Keratinocyte (primary cell): ENCODE measurements around the gene TIFAB. TPM values are rescaled to one million over a fixed set of nuclear protein-coding genes. Genes with fewer than 3 reads are reported as not detected.

ENCODE experiments used
- DNase-seq: peaks from one replicate; pipeline ENCODE4 v3.0.0-alpha.2; 2011; ENCODE audit warnings: low read depth, missing footprints, low spot score
- FAIRE-seq: peaks from 2 replicates; lab custom pipeline; 2011; peaks lifted over from hg19 to GRCh38; lab: Jason Lieb, UNC
- H2AFZ ChIP-seq: 2 replicates; pipeline ENCODE4 v1.6.0; 2012; ENCODE audit warnings: low read length, control low read depth, inconsistent platforms; ENCODE audit not compliant: control insufficient read depth
- H3K27ac ChIP-seq: 2 replicates; pipeline ENCODE4 v1.5.1; 2011; ENCODE audit warnings: low read length; ENCODE audit not compliant: control insufficient read depth, insufficient read depth
- H3K27me3 ChIP-seq: 3 replicates; pipeline ENCODE4 v1.6.0; 2011; ENCODE audit warnings: low read length; ENCODE audit not compliant: control insufficient read depth, insufficient read depth; ENCODE audit errors: extremely low read depth
- H3K36me3 ChIP-seq, 2 experiments: 2 replicates in 1 of 2; 3 replicates in 1 of 2; pipeline ENCODE4 v1.5.1; 2011; ENCODE audit warnings: low read length in 2 of 2, mild to moderate bottlenecking in 1 of 2; ENCODE audit not compliant: control insufficient read depth in 2 of 2, insufficient read depth in 2 of 2; ENCODE audit errors: extremely low read depth in 1 of 2
- H3K4me1 ChIP-seq: 3 replicates; pipeline ENCODE4 v1.5.1; 2011; ENCODE audit warnings: low read length; ENCODE audit not compliant: control insufficient read depth, insufficient read depth; ENCODE audit errors: extremely low read depth
- H3K4me2 ChIP-seq: 3 replicates; pipeline ENCODE4 v1.6.0; 2011; ENCODE audit warnings: low read depth, low read length; ENCODE audit not compliant: control insufficient read depth, insufficient read depth; ENCODE audit errors: extremely low read depth
- H3K4me3 ChIP-seq, 3 experiments: fragments of 200-600 bp in 1 of 3; sonication (generic) in 1 of 3; 2 replicates in 2 of 3; 3 replicates in 1 of 3; pipeline ENCODE4 v1.5.1; 2011 to 2016; ENCODE audit warnings: low read length in 3 of 3, mild to moderate bottlenecking in 3 of 3, control low read depth in 2 of 3, inconsistent platforms in 1 of 3, low read depth in 1 of 3, mixed read lengths in 1 of 3, mixed run types in 1 of 3, moderate library complexity in 1 of 3; ENCODE audit not compliant: control insufficient read depth in 2 of 3, insufficient read depth in 2 of 3; ENCODE audit errors: extremely low read depth in 1 of 3
- H3K79me2 ChIP-seq: 2 replicates; pipeline ENCODE4 v1.6.0; 2012; ENCODE audit warnings: low read length; ENCODE audit not compliant: control insufficient read depth, insufficient read depth
- H3K9ac ChIP-seq: 3 replicates; pipeline ENCODE4 v1.6.0; 2011; ENCODE audit warnings: low read length; ENCODE audit not compliant: control insufficient read depth, insufficient read depth; ENCODE audit errors: extremely low read depth
- H3K9me1 ChIP-seq: 3 replicates; pipeline ENCODE4 v1.6.0; 2011; ENCODE audit warnings: low read length; ENCODE audit not compliant: control insufficient read depth, insufficient read depth; ENCODE audit errors: extremely low read depth
- H3K9me3 ChIP-seq: 2 replicates; pipeline ENCODE4 v1.5.1; 2012; ENCODE audit warnings: low read depth, low read length; ENCODE audit not compliant: control insufficient read depth
- H4K20me1 ChIP-seq: 3 replicates; pipeline ENCODE4 v1.6.0; 2011; ENCODE audit warnings: low read length; ENCODE audit not compliant: control insufficient read depth, insufficient read depth; ENCODE audit errors: extremely low read depth
- CTCF ChIP-seq, 3 experiments: IDR thresholded peaks in 1 of 3; conservative IDR thresholded peaks in 1 of 3; optimal IDR thresholded peaks in 1 of 3; 2 replicates in 2 of 3; 3 replicates in 1 of 3; pipeline versions ENCODE3 to v1.5.1; 2011; ENCODE audit warnings: low read length in 3 of 3, mild to moderate bottlenecking in 3 of 3, moderate library complexity in 2 of 3, control low read depth in 1 of 3, inconsistent platforms in 1 of 3; ENCODE audit not compliant: insufficient read depth in 2 of 3; ENCODE audit errors: extremely low read depth in 1 of 3
- EZH2 ChIP-seq: IDR thresholded peaks from one replicate; pipeline ENCODE4 v1.6.1; 2012; ENCODE audit warnings: inconsistent platforms, mild to moderate bottlenecking, low read length, moderate library complexity
- dilution Hi-C: fragments of 300-500 bp; cut with MboI; formaldehyde crosslinking; loops from one replicate; pipeline ENCODE4 v1.7.0; 2020; ENCODE audit warnings: low sequenced_read_pairs; ENCODE audit not compliant: extremely low pct_ligation_motif_present
- polyA plus RNA-seq, 5 experiments: library from polyadenylated mRNA; depleted of rRNA in 3 of 5; stranded (reverse) in 3 of 5; stranded (forward) in 1 of 5; unstranded in 1 of 5; fragments of >200 nt; gene quantifications; 1 replicate in 1 of 5; 2 replicates in 3 of 5; 3 replicates in 1 of 5; pipeline versions ENCODE4 v1.2.1 to v1.2.3, GENCODE V29; 2011 to 2012; ENCODE audit warnings: missing spikeins in 2 of 5, low read depth in 1 of 5, low replicate concordance in 1 of 5

Gene TIFAB
- polyA plus RNA-seq, 1 donor (not counting 4 experiments of a cell fraction or from before 2014, with no cell fraction given), result not detected

GRCh38 chr5:135453613-135454012, 1.5 kb upstream of the TIFAB start:
- Histone ChIP-seq H3K4me3 (no peak overlapping the region), H2AFZ (no peak overlapping the region), H3K9ac (no peak overlapping the region), H3K27me3 (peaks cover 38% of the 10 kb centered on the region), H3K36me3 (no peaks in the 10 kb centered on the region), H4K20me1 (no peaks in the 10 kb centered on the region), H3K9me3 (no peaks in the 10 kb centered on the region), H3K79me2 (no peaks in the 10 kb centered on the region), H3K9me1 (no peaks in the 10 kb centered on the region), H3K27ac (no peak overlapping the region), H3K4me1 (no peaks in the 10 kb centered on the region), H3K4me2 (no peak overlapping the region)
- TF ChIP-seq CTCF (optimal IDR thresholded peaks at IDR 0.05 in 1 of 3, IDR thresholded peaks at IDR 0.05 in 1 of 3, conservative IDR thresholded peaks at IDR 0.05 in 1 of 3; ENCODE audit: extremely low read depth in 1 of 3, insufficient read depth in 2 of 3, low read length in 3 of 3) (no peak), EZH2 (no peak)
- no peak for DNase-seq
- dilution Hi-C loops, result loop anchor here (25.0 kb wide), 1 partner anchor 384 kb away; the partner anchor contains the start of gene SLC25A48
- FAIRE-seq, result no peak

- no peaks in the 10 kb centered on the region for H3K9me3 ChIP-seq
- DNase-seq, result no peak
- H3K27ac ChIP-seq, result no peak overlapping the region
- H3K4me3 ChIP-seq, result no peak overlapping the region
- dilution Hi-C loops, result loop anchor here (25.0 kb wide), 1 partner anchor 386 kb away; the partner anchor contains the start of gene SLC25A48
- TF ChIP-seq CTCF (optimal IDR thresholded peaks at IDR 0.05 in 1 of 3, IDR thresholded peaks at IDR 0.05 in 1 of 3, conservative IDR thresholded peaks at IDR 0.05 in 1 of 3; ENCODE audit: extremely low read depth in 1 of 3, insufficient read depth in 2 of 3, low read length in 3 of 3) (no peak), EZH2 (no peak)
- peaks cover 46% of the 10 kb centered on the region for H3K27me3 ChIP-seq
- no peaks in the 10 kb centered on the region for H4K20me1 ChIP-seq
- H2AFZ ChIP-seq, result no peak overlapping the region
- no peak overlapping the region for H3K9ac ChIP-seq
- no peak for FAIRE-seq
- H3K36me3 ChIP-seq, result no peaks in the 10 kb centered on the region
- no peaks in the 10 kb centered on the region for H3K4me1 ChIP-seq
- no peak overlapping the region for H3K4me2 ChIP-seq
- no peaks in the 10 kb centered on the region for H3K9me1 ChIP-seq
- H3K79me2 ChIP-seq, result no peaks in the 10 kb centered on the region
Measured at GRCh38 chr5:135451581-135452320, 400 bp downstream of the TIFAB start.
